Endodermal cell (in vitro differentiated cells): ENCODE data around the gene MICAL1. TPM values are rescaled to one million over a fixed set of nuclear protein-coding genes. Genes with fewer than 3 reads are reported as not detected.

Experiments
- DNase-seq: peaks from one replicate; pipeline ENCODE4 v3.0.0-alpha.2; 2017
- H3K27ac ChIP-seq: 2 replicates; pipeline ENCODE4 v1.5.1; 2013; ENCODE audit warnings: mild to moderate bottlenecking, low read depth, low read length, moderate library complexity
- H3K27me3 ChIP-seq: 2 replicates; pipeline ENCODE4 v1.6.1; 2013; ENCODE audit warnings: mild to moderate bottlenecking, low read length, moderate library complexity; ENCODE audit not compliant: insufficient read depth, control insufficient read depth, poor library complexity, severe bottlenecking
- H3K36me3 ChIP-seq: 2 replicates; pipeline ENCODE4 v1.7.0; 2013; ENCODE audit warnings: mild to moderate bottlenecking, low read length, moderate library complexity; ENCODE audit not compliant: control insufficient read depth, insufficient read depth
- H3K4me1 ChIP-seq: one replicate; pipeline ENCODE4 v1.7.0; 2013; ENCODE audit warnings: low read length; ENCODE audit not compliant: control insufficient read depth, insufficient read depth
- H3K4me3 ChIP-seq: 2 replicates; pipeline ENCODE4 v1.5.1; 2013; ENCODE audit warnings: mild to moderate bottlenecking, low read length, moderate library complexity
- H3K9ac ChIP-seq: 2 replicates; pipeline ENCODE4 v1.6.1; 2013; ENCODE audit warnings: mild to moderate bottlenecking, low read length, moderate library complexity; ENCODE audit not compliant: poor library complexity, severe bottlenecking; ENCODE audit errors: extremely low read depth
- H3K9me3 ChIP-seq: 2 replicates; pipeline ENCODE4 v1.6.1; 2013; ENCODE audit warnings: mild to moderate bottlenecking, low read length, moderate library complexity; ENCODE audit not compliant: control insufficient read depth
- H3K27ac Mint-ChIP-seq: 2 replicates; pipeline ENCODE4 v1.8.0; 2020; ENCODE audit warnings: mixed read lengths
- H3K27me3 Mint-ChIP-seq: 2 replicates; pipeline ENCODE4 v1.8.0; 2021; ENCODE audit warnings: mild to moderate bottlenecking, mixed read lengths; ENCODE audit not compliant: insufficient read depth
- H3K36me3 Mint-ChIP-seq: 2 replicates; pipeline ENCODE4 v1.8.0; 2020; ENCODE audit warnings: low read depth, mixed read lengths
- H3K4me1 Mint-ChIP-seq: 2 replicates; pipeline ENCODE4 v1.8.0; 2020; ENCODE audit warnings: mixed read lengths
- H3K4me3 Mint-ChIP-seq: 2 replicates; pipeline ENCODE4 v1.8.0; 2020; ENCODE audit warnings: mild to moderate bottlenecking, moderate library complexity, mixed read lengths
- H3K9me3 Mint-ChIP-seq: 2 replicates; pipeline ENCODE4 v1.8.0; 2020; ENCODE audit warnings: mild to moderate bottlenecking, mixed read lengths
- CTCF ChIP-seq: fragments of 200-600 bp; sonication (generic); conservative IDR thresholded peaks from 2 replicates; pipeline ENCODE4 v1.5.0; 2021; ENCODE audit warnings: antibody characterized with exemption, mild to moderate bottlenecking
- WGBS, 2 experiments: methylation state at CpG; one replicate each; pipeline versions ENCODE4 v1.1.5 to v1.1.7; 2013; ENCODE audit warnings: missing lambda C conversion rate in 2 of 2, mixed read lengths in 1 of 2; ENCODE audit not compliant: insufficient coverage in 1 of 2, insufficient read length in 1 of 2; 5-methylcytosine and 5-hydroxymethylcytosine counted together
- total RNA-seq, 2 donors: library from RNA; stranded (reverse); fragmentation: NEBNext Ultra II Directional in 1 of 2; extraction: Animal tissue kit (Norgen Biotek cat#: 25700) in 1 of 2; gene quantifications; 2 replicates in 1 of 2; 3 replicates in 1 of 2; pipeline ENCODE4 v1.2.1, GENCODE V29; 2021

The MICAL1 gene
- total RNA-seq, 2 donors from 2014 or later, result 10.4 to 22.8 TPM

- peaks cover 11% of the 10 kb centered on the region for H3K27me3 ChIP-seq
- H3K27ac ChIP-seq, result no peak overlapping the region
- H3K9me3 ChIP-seq, result no peaks in the 10 kb centered on the region
- no peak overlapping the region for H3K4me3 ChIP-seq
- TF ChIP-seq CTCF, result no peak
- peaks cover 4% of the 10 kb centered on the region for H3K36me3 Mint-ChIP-seq
- WGBS, 2 experiments, result 93 to 100% methylated on average over 2 to 7 of the region's 7 CpGs
- H3K27me3 Mint-ChIP-seq, result peaks cover 21% of the 10 kb centered on the region
- H3K9me3 Mint-ChIP-seq, result no peaks in the 10 kb centered on the region
- H3K4me1 ChIP-seq, result no peaks in the 10 kb centered on the region
- H3K4me3 Mint-ChIP-seq, result no peak overlapping the region
- peaks cover 2% of the 10 kb centered on the region for H3K4me1 Mint-ChIP-seq
- no peak overlapping the region for H3K9ac ChIP-seq
- H3K27ac Mint-ChIP-seq, result no peak overlapping the region
- H3K36me3 ChIP-seq, result no peaks in the 10 kb centered on the region
- DNase-seq, result no peak
These were observed 4.2 kb downstream of the MICAL1 start for GRCh38 chr6:109451376-109451775.

GRCh38 chr6:109450801-109451200, 4.8 kb downstream of the MICAL1 start:
- Histone ChIP-seq H3K36me3 (peaks cover 1% of the 10 kb centered on the region), H3K27me3 (peaks cover 10% of the 10 kb centered on the region), H3K27ac (no peak overlapping the region), H3K9ac (no peak overlapping the region), H3K9me3 (no peaks in the 10 kb centered on the region), H3K4me1 (no peaks in the 10 kb centered on the region), H3K4me3 (no peak overlapping the region)
- DNase-seq, result no peak
- Mint-ChIP-seq H3K9me3 (no peaks in the 10 kb centered on the region), H3K36me3 (peaks cover 8% of the 10 kb centered on the region), H3K27me3 (peaks cover 18% of the 10 kb centered on the region), H3K4me3 (no peak overlapping the region), H3K27ac (no peak overlapping the region), H3K4me1 (no peaks in the 10 kb centered on the region)
- TF ChIP-seq CTCF, result no peak
- WGBS, 2 experiments, result 94 to 95% methylated on average over 3 of the region's 3 CpGs

GRCh38 chr6:109449795-109450673, 5.5 kb downstream of the MICAL1 start:
- peaks cover 10% of the 10 kb centered on the region for H3K27me3 ChIP-seq
- peaks cover 9% of the 10 kb centered on the region for H3K36me3 ChIP-seq
- Mint-ChIP-seq H3K9me3 (no peaks in the 10 kb centered on the region), H3K27ac (no peak overlapping the region), H3K27me3 (peaks cover 14% of the 10 kb centered on the region), H3K36me3 (peaks cover 12% of the 10 kb centered on the region), H3K4me1 (no peaks in the 10 kb centered on the region), H3K4me3 (no peak overlapping the region)
- H3K9me3 ChIP-seq, result no peaks in the 10 kb centered on the region
- 88 to 90% methylated on average over 9 to 16 of the region's 16 CpGs for WGBS, 2 experiments
- no peak for DNase-seq
- H3K4me1 ChIP-seq, result no peaks in the 10 kb centered on the region
- no peak overlapping the region for H3K9ac ChIP-seq
- no peak overlapping the region for H3K4me3 ChIP-seq
- no peak for TF ChIP-seq CTCF
- H3K27ac ChIP-seq, result no peak overlapping the region
